ENCODE results near the gene KAT8. TPM values are rescaled to one million over a fixed set of nuclear protein-coding genes. Genes with fewer than 3 reads are reported as not detected.

The KAT8 gene
- total and polyA plus RNA-seq, 9 of the 15 experiments (the other 6 are each of a cell fraction or from before 2014, with no cell fraction given) = 10.0 to 98.5 (median 76.4) TPM

DNA sequence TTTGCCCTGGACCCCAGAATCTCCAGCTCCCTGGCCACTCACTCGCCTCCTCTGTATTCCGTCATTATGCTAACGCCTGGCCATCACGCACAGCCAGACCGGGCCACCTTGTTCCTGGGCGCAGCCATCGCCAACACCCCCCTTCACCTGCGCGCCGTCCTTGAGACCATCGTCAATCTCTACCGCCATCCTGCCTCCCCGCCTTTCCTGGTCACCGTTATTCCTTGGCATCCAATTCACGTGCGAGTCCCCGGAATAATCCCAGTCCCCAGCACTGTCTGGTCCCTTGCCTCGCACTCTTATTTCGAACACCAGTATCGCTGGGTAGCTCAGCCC, 23.4 kb upstream of the KAT8 start:
- ATAC-seq (peak; percentile 35), DNase-seq (ENCODE audit: extremely low read depth in 1 of 4, low spot score in 3 of 4) (peak in 2 of 4 experiments; percentile 26 to 40), FAIRE-seq (no peak)
- Histone ChIP-seq H3K4me2 (ENCODE audit: insufficient read depth, low read length) (peak overlapping the region; percentile 96), H3K27ac (ENCODE audit: extremely low read depth, low read depth, low read length) (peak overlapping the region; percentile 70), H2AFZ (ENCODE audit: low read depth, low read length) (peak overlapping the region; percentile 90), H3K79me2 (ENCODE audit: control insufficient read depth, insufficient read depth, low read length) (peaks cover 22% of the 10 kb centered on the region), H3K36me3 (ENCODE audit: control insufficient read depth, insufficient read depth, low read length) (peaks cover 26% of the 10 kb centered on the region; the same call in 2 of the 3 replicates), H3K27me3 (ENCODE audit: control insufficient read depth in 2 of 2, insufficient read depth in 2 of 2, low read length in 2 of 2) (no peaks in the 10 kb centered on the region), H4K20me1 (replicated peaks; ENCODE audit: control insufficient read depth, insufficient read depth, low read length) (peaks cover 8% of the 10 kb centered on the region; the same call in 1 of the 2 replicates), H3K4me1 (replicated peaks in 1 of 2; ENCODE audit: control insufficient read depth in 2 of 2, insufficient read depth in 2 of 2, low read length in 2 of 2) (peaks cover 17 to 32% of the 10 kb centered on the region in 2 experiments; a peak in 4 of 5 replicates), H3K9ac (ENCODE audit: insufficient read depth in 1 of 2, low read depth in 2 of 2, low read length in 2 of 2) (peak overlapping the region; percentile 73 to 94), H3K9me3 (replicated peaks; ENCODE audit: control insufficient read depth, insufficient read depth, low read depth, low read length) (0 out of 2 replicates have a peak, but pooled peaks cover 4% of the 10 kb centered on the region), H3K4me3 (peak overlapping the region; percentile 79), H3K9me1 (ENCODE audit: control insufficient read depth, insufficient read depth, low read length) (peaks cover 6% of the 10 kb centered on the region)
- intact Hi-C loops (cut with micrococcal nuclease) (loop anchor here (1.0 to 10.0 kb wide), 3 partner anchors 48 to 139 kb away; partner anchors contain the start of genes HSD3B7 and SETD1A), in situ Hi-C loops (cut with MboI) (no loop called here)
- CTCF ChIA-PET (ENCODE audit: low intra/inter-chr PET ratio) = interaction anchor here (0.9 kb wide), 1 partner anchor 109 kb away, joined by 3 read pairs; the partner anchor contains the start of gene HSD3B7
- BruUV-seq (replicated peaks) = TSS peak; percentile 63
- POLR2A ChIA-PET = interaction anchor here (0.5 to 3.3 kb wide), 11 partner anchors 10 to 1216 kb away, joined by 3 to 15 read pairs (median 4); partner anchors contain the start of genes FUS and KAT8
- WGBS (ENCODE audit: insufficient coverage, low coverage, missing lambda C conversion rate) = under 1% methylated on average over 16 of the region's 20 CpGs
- TF ChIP-seq TRIM25 (IDR thresholded peaks at IDR 0.05; ENCODE audit: borderline replicate concordance) = 0 out of 2 replicates have a peak, but pooled peaks have one; percentile 77
- peak; percentile 64; the same call in 1 of the 2 replicates for TF ChIP-seq SMARCA5 (IDR thresholded peaks at IDR 0.05)
- TF ChIP-seq FOXM1 (IDR thresholded peaks at IDR 0.05; ENCODE audit: low read depth) = no peak
- no peak for TF ChIP-seq FOXM1 (CRISPR knock-in tag; IDR thresholded peaks at IDR 0.05; ENCODE audit: low read depth)
- TF ChIP-seq CEBPG (CRISPR knock-in tag; IDR thresholded peaks at IDR 0.05) = no peak
- TF ChIP-seq CEBPG (tag; conservative IDR thresholded peaks at IDR 0.05 in 1 of 2, IDR thresholded peaks at IDR 0.05 in 1 of 2) = no peak
- no peak; the same call in 1 of the 2 replicates for TF ChIP-seq FOXP1 (CRISPR knock-in tag; IDR thresholded peaks at IDR 0.05)
- TF ChIP-seq ARID1B (IDR thresholded peaks at IDR 0.05) = peak; percentile 20
- no peak for TF ChIP-seq NR2C1 (IDR thresholded peaks at IDR 0.05)
- TF ChIP-seq NR2C1 (tag; IDR thresholded peaks at IDR 0.05) = no peak
- TF ChIP-seq, protein P1, sequence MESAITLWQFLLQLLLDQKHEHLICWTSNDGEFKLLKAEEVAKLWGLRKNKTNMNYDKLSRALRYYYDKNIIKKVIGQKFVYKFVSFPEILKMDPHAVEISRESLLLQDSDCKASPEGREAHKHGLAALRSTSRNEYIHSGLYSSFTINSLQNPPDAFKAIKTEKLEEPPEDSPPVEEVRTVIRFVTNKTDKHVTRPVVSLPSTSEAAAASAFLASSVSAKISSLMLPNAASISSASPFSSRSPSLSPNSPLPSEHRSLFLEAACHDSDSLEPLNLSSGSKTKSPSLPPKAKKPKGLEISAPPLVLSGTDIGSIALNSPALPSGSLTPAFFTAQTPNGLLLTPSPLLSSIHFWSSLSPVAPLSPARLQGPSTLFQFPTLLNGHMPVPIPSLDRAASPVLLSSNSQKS (CRISPR knock-in tag; IDR thresholded peaks at IDR 0.05) = no peak
